Liver (tissue), 9 donors: ENCODE data around the gene ECI1. TPM values are rescaled to one million over a fixed set of nuclear protein-coding genes. Genes with fewer than 3 reads are reported as not detected.

Experiments used
- DNase-seq: peaks from one replicate; pipeline ENCODE4 v3.0.0-alpha.2; 2017; ENCODE audit warnings: low spot score
- H3K27ac ChIP-seq, 2 donors: one replicate each; pipeline ENCODE4 v1.7.0; 2013; ENCODE audit warnings: inconsistent platforms in 2 of 2, low read length in 2 of 2, control low read depth in 1 of 2, low read depth in 1 of 2, mild to moderate bottlenecking in 1 of 2
- H3K27me3 ChIP-seq, 4 donors: one replicate each; pipeline versions ENCODE4 v1.6.1 to v1.7.0; 2013; ENCODE audit warnings: low read length in 3 of 4, inconsistent platforms in 1 of 4, mild to moderate bottlenecking in 1 of 4, moderate library complexity in 1 of 4; ENCODE audit not compliant: control insufficient read depth in 4 of 4, insufficient read depth in 4 of 4
- H3K36me3 ChIP-seq, 4 donors: one replicate each; pipeline versions ENCODE4 v1.6.1 to v1.7.0; 2013; ENCODE audit warnings: low read length in 3 of 4, mild to moderate bottlenecking in 3 of 4, low read depth in 1 of 4, moderate library complexity in 1 of 4; ENCODE audit not compliant: control insufficient read depth in 4 of 4, insufficient read depth in 3 of 4
- H3K4me1 ChIP-seq, 4 donors: one replicate each; pipeline versions ENCODE4 v1.6.1 to v1.7.0; 2013; ENCODE audit warnings: low read length in 3 of 4, mild to moderate bottlenecking in 3 of 4, moderate library complexity in 1 of 4; ENCODE audit not compliant: control insufficient read depth in 4 of 4, insufficient read depth in 4 of 4
- H3K4me3 ChIP-seq, 3 donors: one replicate each; pipeline versions ENCODE4 v1.6.1 to v1.7.0; 2013; ENCODE audit warnings: low read length in 3 of 3, control low read depth in 1 of 3, low read depth in 1 of 3, mild to moderate bottlenecking in 1 of 3
- H3K9ac ChIP-seq, 2 donors: one replicate each; pipeline ENCODE4 v1.7.0; 2013; ENCODE audit warnings: low read length in 2 of 2, mild to moderate bottlenecking in 2 of 2, moderate library complexity in 2 of 2, control low read depth in 1 of 2, low read depth in 1 of 2
- H3K9me3 ChIP-seq, 4 donors: one replicate each; pipeline versions ENCODE4 v1.6.1 to v1.7.0; 2013; ENCODE audit warnings: low read length in 3 of 4; ENCODE audit not compliant: control insufficient read depth in 4 of 4
- ATF3 ChIP-seq: IDR thresholded peaks from 2 replicates; pipeline ENCODE4 v1.6.1; 2016; ENCODE audit warnings: antibody characterized with exemption
- CTCF ChIP-seq: fragments of 150-350 bp; IDR thresholded peaks from 2 replicates; pipeline ENCODE4 v1.5.1; 2017; ENCODE audit warnings: improper control_type of control experiment, low read depth, low read length; ENCODE audit not compliant: missing input control
- EGR1 ChIP-seq, 2 donors: IDR thresholded peaks; 2 replicates each; pipeline ENCODE4 v1.6.1; 2016 to 2018; ENCODE audit warnings: antibody characterized with exemption in 2 of 2, low read depth in 2 of 2
- FOXA1 ChIP-seq: IDR thresholded peaks from 2 replicates; pipeline ENCODE4 v1.6.1; 2016; ENCODE audit warnings: antibody characterized with exemption
- FOXA2 ChIP-seq: IDR thresholded peaks from 2 replicates; pipeline ENCODE4 v1.6.1; 2016; ENCODE audit warnings: antibody characterized with exemption
- GABPA ChIP-seq, 2 donors: IDR thresholded peaks in 1 of 2; conservative IDR thresholded peaks in 1 of 2; 2 replicates each; pipeline ENCODE4 v1.6.1; 2016; ENCODE audit warnings: antibody characterized with exemption in 2 of 2, mild to moderate bottlenecking in 1 of 2, moderate library complexity in 1 of 2
- HNF4A ChIP-seq, 2 donors: conservative IDR thresholded peaks; 2 replicates each; pipeline ENCODE4 v1.6.1; 2016; ENCODE audit warnings: antibody characterized with exemption in 2 of 2, mild to moderate bottlenecking in 2 of 2
- HNF4G ChIP-seq: IDR thresholded peaks from 2 replicates; pipeline ENCODE4 v1.6.1; 2016; ENCODE audit warnings: antibody characterized with exemption
- JUND ChIP-seq, 2 donors: IDR thresholded peaks; 2 replicates each; pipeline ENCODE4 v1.6.1; 2016; ENCODE audit warnings: antibody characterized with exemption in 2 of 2
- MAX ChIP-seq: IDR thresholded peaks from 2 replicates; pipeline ENCODE4 v1.6.1; 2016; ENCODE audit warnings: antibody characterized with exemption
- NR2F2 ChIP-seq: IDR thresholded peaks from 2 replicates; pipeline ENCODE4 v1.6.1; 2016; ENCODE audit warnings: antibody characterized with exemption
- RAD21 ChIP-seq, 2 donors: IDR thresholded peaks; 2 replicates each; pipeline ENCODE4 v1.6.1; 2016; ENCODE audit warnings: antibody characterized with exemption in 2 of 2, mild to moderate bottlenecking in 2 of 2
- REST ChIP-seq: IDR thresholded peaks from 2 replicates; pipeline ENCODE4 v1.6.1; 2016; ENCODE audit warnings: antibody characterized with exemption, mild to moderate bottlenecking
- RXRA ChIP-seq, 2 donors: IDR thresholded peaks; 2 replicates each; pipeline ENCODE4 v1.6.1; 2017 to 2018; ENCODE audit warnings: antibody characterized with exemption in 2 of 2, mild to moderate bottlenecking in 1 of 2
- SP1 ChIP-seq: IDR thresholded peaks from 2 replicates; pipeline ENCODE4 v1.6.1; 2018; ENCODE audit warnings: antibody characterized with exemption, mild to moderate bottlenecking
- TAF1 ChIP-seq: conservative IDR thresholded peaks from 2 replicates; pipeline ENCODE4 v1.6.1; 2016; ENCODE audit warnings: antibody characterized with exemption, mild to moderate bottlenecking
- YY1 ChIP-seq: IDR thresholded peaks from 2 replicates; pipeline ENCODE4 v1.6.1; 2016; ENCODE audit warnings: antibody characterized with exemption, mild to moderate bottlenecking
- ZBTB33 ChIP-seq: IDR thresholded peaks from 2 replicates; pipeline ENCODE4 v1.6.1; 2016; ENCODE audit warnings: antibody characterized with exemption
- WGBS: extraction: QIAGEN DNeasy Blood & Tissue Kit; methylation state at CpG from one replicate; pipeline ENCODE4 v1.1.7; 2013; 5-methylcytosine and 5-hydroxymethylcytosine counted together
- polyA plus RNA-seq, 2 donors: library from polyadenylated mRNA; stranded (reverse) in 1 of 2; unstranded in 1 of 2; fragments of 200-250 nt in 1 of 2; fragments of >200 nt in 1 of 2; fragmentation: Nextera tagmentation in 1 of 2; extraction: Ambion mirVana in 1 of 2; gene quantifications; one replicate each; pipeline versions ENCODE4 v1.2.1 to v1.2.3, GENCODE V29; 2013 to 2015
- total RNA-seq, 2 donors: library from RNA; depleted of rRNA; stranded (reverse); fragments of >200 nt; gene quantifications; one replicate each; pipeline ENCODE4 v1.2.3, GENCODE V29; 2014
- donor health status: healthy.
- donor health status: healthy.
- donor health status: healthy.
- donor health status: healthy.
- donor health status: healthy.

Gene ECI1
- total and polyA plus RNA-seq, 4 donors: 36.8 to 107 (median 79.5) TPM

DNA sequence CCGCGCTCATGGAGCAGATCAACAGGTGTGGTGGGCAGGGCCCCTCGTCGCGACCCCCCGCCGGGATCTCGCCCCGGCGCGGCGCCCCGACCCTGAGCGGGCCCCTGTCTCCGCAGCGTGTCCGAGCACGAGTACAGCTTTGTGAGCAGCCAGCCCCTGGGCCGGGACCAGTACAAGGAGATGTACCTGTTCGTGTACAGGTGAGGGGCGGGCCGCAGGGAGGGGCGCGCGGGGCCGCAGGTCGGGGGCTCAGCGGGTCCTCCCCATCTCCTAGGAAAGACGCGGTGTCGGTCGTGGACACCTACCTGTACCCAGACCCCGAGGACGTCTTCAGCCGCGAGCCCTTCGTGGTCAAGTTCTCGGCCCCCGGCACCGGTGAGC lies 14.3 kb downstream of the ECI1 start:
- DNase-seq: no peak
- 8% methylated on average over 40 of the region's 40 CpGs for WGBS
- TF ChIP-seq CTCF (no peak), HNF4A (conservative IDR thresholded peaks at IDR 0.05) (no peak), RAD21 (IDR thresholded peaks at IDR 0.05) (no peak), ATF3 (no peak), JUND (IDR thresholded peaks at IDR 0.05) (no peak), RXRA (IDR thresholded peaks at IDR 0.05) (no peak)
- Histone ChIP-seq H3K4me3 (no peak overlapping the region), H3K9me3 (no peaks in the 10 kb centered on the region), H3K4me1 (peaks cover 0 to 14% (median 11%) of the 10 kb centered on the region in 4 donors), H3K27me3 (no peaks in the 10 kb centered on the region), H3K36me3 (peaks cover 0 to 36% (median 16%) of the 10 kb centered on the region in 4 donors), H3K27ac (no peak overlapping the region), H3K9ac (no peak overlapping the region)

- H3K9ac ChIP-seq: no peak within 1 kb of the TSS
- no peaks in the 10 kb centered on the region for H3K27me3 ChIP-seq
- H3K4me3 ChIP-seq: no peak within 1 kb of the TSS
Observed at GRCh38 chr16:2236337-2237101, 14.9 kb downstream of the ECI1 start, which contains the start of gene DNASE1L2. Gene DNASE1L2 (plus strand): TSS chr16:2236444. CDS start chr16:2236817, 373 bp downstream.

More at GRCh38 chr16:2236337-2237101, 14.9 kb downstream of the ECI1 start, which contains the start of gene DNASE1L2:
- H3K27ac ChIP-seq: no peak within 1 kb of the TSS
- H3K9me3 ChIP-seq: no peaks in the 10 kb centered on the region
- no peak for TF ChIP-seq MAX
- no peak for TF ChIP-seq CTCF
- TF ChIP-seq SP1: no peak
- no peak for TF ChIP-seq NR2F2
- TF ChIP-seq JUND (IDR thresholded peaks at IDR 0.05): no peak
- TF ChIP-seq FOXA1: no peak
- TF ChIP-seq HNF4A (conservative IDR thresholded peaks at IDR 0.05): no peak
- no peak for TF ChIP-seq ZBTB33
- no peak for TF ChIP-seq REST
- TF ChIP-seq ATF3: no peak
- TF ChIP-seq FOXA2: no peak
- no peak for TF ChIP-seq TAF1
- TF ChIP-seq YY1: no peak
- TF ChIP-seq HNF4G: no peak
- no peak for TF ChIP-seq GABPA (IDR thresholded peaks at IDR 0.05 in 1 of 2, conservative IDR thresholded peaks at IDR 0.05 in 1 of 2)
- TF ChIP-seq RXRA (IDR thresholded peaks at IDR 0.05): no peak
- TF ChIP-seq EGR1 (IDR thresholded peaks at IDR 0.05; ENCODE audit: low read depth in 2 of 2): no peak
- DNase-seq: no peak
- H3K36me3 ChIP-seq: peaks cover 0 to 41% (median 19%) of the 10 kb centered on the region in 4 donors
- WGBS: 10% methylated on average over 64 of the region's 64 CpGs
- H3K4me1 ChIP-seq: peaks cover 0 to 14% (median 11%) of the 10 kb centered on the region in 4 donors
